ENCODE measurements around the gene CRISP1. TPM values are rescaled to one million over a fixed set of nuclear protein-coding genes. Genes with fewer than 3 reads are reported as not detected.

Gene CRISP1
- total and polyA plus RNA-seq, 2 of the 8 experiments (the other 6 are each of a cell fraction or from before 2014, with no cell fraction given): not detected

GRCh38 chr6:49890988-49891387 lies 24.7 kb upstream of the CRISP1 start (continued):
- TF ChIP-seq, protein P1, sequence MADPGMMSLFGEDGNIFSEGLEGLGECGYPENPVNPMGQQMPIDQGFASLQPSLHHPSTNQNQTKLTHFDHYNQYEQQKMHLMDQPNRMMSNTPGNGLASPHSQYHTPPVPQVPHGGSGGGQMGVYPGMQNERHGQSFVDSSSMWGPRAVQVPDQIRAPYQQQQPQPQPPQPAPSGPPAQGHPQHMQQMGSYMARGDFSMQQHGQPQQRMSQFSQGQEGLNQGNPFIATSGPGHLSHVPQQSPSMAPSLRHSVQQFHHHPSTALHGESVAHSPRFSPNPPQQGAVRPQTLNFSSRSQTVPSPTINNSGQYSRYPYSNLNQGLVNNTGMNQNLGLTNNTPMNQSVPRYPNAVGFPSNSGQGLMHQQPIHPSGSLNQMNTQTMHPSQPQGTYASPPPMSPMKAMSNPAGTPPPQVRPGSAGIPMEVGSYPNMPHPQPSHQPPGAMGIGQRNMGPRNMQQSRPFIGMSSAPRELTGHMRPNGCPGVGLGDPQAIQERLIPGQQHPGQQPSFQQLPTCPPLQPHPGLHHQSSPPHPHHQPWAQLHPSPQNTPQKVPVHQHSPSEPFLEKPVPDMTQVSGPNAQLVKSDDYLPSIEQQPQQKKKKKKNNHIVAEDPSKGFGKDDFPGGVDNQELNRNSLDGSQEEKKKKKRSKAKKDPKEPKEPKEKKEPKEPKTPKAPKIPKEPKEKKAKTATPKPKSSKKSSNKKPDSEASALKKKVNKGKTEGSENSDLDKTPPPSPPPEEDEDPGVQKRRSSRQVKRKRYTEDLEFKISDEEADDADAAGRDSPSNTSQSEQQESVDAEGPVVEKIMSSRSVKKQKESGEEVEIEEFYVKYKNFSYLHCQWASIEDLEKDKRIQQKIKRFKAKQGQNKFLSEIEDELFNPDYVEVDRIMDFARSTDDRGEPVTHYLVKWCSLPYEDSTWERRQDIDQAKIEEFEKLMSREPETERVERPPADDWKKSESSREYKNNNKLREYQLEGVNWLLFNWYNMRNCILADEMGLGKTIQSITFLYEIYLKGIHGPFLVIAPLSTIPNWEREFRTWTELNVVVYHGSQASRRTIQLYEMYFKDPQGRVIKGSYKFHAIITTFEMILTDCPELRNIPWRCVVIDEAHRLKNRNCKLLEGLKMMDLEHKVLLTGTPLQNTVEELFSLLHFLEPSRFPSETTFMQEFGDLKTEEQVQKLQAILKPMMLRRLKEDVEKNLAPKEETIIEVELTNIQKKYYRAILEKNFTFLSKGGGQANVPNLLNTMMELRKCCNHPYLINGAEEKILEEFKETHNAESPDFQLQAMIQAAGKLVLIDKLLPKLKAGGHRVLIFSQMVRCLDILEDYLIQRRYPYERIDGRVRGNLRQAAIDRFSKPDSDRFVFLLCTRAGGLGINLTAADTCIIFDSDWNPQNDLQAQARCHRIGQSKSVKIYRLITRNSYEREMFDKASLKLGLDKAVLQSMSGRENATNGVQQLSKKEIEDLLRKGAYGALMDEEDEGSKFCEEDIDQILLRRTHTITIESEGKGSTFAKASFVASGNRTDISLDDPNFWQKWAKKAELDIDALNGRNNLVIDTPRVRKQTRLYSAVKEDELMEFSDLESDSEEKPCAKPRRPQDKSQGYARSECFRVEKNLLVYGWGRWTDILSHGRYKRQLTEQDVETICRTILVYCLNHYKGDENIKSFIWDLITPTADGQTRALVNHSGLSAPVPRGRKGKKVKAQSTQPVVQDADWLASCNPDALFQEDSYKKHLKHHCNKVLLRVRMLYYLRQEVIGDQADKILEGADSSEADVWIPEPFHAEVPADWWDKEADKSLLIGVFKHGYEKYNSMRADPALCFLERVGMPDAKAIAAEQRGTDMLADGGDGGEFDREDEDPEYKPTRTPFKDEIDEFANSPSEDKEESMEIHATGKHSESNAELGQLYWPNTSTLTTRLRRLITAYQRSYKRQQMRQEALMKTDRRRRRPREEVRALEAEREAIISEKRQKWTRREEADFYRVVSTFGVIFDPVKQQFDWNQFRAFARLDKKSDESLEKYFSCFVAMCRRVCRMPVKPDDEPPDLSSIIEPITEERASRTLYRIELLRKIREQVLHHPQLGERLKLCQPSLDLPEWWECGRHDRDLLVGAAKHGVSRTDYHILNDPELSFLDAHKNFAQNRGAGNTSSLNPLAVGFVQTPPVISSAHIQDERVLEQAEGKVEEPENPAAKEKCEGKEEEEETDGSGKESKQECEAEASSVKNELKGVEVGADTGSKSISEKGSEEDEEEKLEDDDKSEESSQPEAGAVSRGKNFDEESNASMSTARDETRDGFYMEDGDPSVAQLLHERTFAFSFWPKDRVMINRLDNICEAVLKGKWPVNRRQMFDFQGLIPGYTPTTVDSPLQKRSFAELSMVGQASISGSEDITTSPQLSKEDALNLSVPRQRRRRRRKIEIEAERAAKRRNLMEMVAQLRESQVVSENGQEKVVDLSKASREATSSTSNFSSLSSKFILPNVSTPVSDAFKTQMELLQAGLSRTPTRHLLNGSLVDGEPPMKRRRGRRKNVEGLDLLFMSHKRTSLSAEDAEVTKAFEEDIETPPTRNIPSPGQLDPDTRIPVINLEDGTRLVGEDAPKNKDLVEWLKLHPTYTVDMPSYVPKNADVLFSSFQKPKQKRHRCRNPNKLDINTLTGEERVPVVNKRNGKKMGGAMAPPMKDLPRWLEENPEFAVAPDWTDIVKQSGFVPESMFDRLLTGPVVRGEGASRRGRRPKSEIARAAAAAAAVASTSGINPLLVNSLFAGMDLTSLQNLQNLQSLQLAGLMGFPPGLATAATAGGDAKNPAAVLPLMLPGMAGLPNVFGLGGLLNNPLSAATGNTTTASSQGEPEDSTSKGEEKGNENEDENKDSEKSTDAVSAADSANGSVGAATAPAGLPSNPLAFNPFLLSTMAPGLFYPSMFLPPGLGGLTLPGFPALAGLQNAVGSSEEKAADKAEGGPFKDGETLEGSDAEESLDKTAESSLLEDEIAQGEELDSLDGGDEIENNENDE (IDR thresholded peaks at IDR 0.05; ENCODE audit: insufficient replicate concordance, low read length): peak; percentile 71
- no peak for TF ChIP-seq FOSL1 (IDR thresholded peaks at IDR 0.05; ENCODE audit: insufficient read depth, low read depth, low read length)
- no peak for TF ChIP-seq TCF12 (IDR thresholded peaks at IDR 0.05; ENCODE audit: low read depth, low read length)
- no peak for TF ChIP-seq CHD2 (IDR thresholded peaks at IDR 0.05; ENCODE audit: low read length)
- peak; percentile 86 for TF ChIP-seq TEAD4 (IDR thresholded peaks at IDR 0.05; ENCODE audit: low read depth, low read length)
- no peak for TF ChIP-seq KDM4A (IDR thresholded peaks at IDR 0.05; ENCODE audit: low read depth, low read length, severe bottlenecking)
- TF ChIP-seq SIX5 (IDR thresholded peaks at IDR 0.05; ENCODE audit: low read depth, low read length): no peak
- TF ChIP-seq NRF1 (IDR thresholded peaks at IDR 0.05; ENCODE audit: low read depth, low read length): no peak
- TF ChIP-seq CTBP2 (IDR thresholded peaks at IDR 0.05; ENCODE audit: borderline replicate concordance, insufficient read depth, insufficient read length, low read length): no peak
- no peak for TF ChIP-seq KDM5A (IDR thresholded peaks at IDR 0.05; ENCODE audit: low read length)
- TF ChIP-seq SP4 (IDR thresholded peaks at IDR 0.05; ENCODE audit: low read length): no peak

All from H1 (cell line).